C4-2B (cell line): Measurements from ENCODE around the gene SEMA4D.

Experiments
- ZFX ChIP-seq: fragments of 450-650 bp; IDR thresholded peaks from 2 replicates; pipeline ENCODE4 v1.6.1; 2017
- TF ChIP-seq, protein P1 (sequence below): fragments of 450-650 bp; conservative IDR thresholded peaks from 2 replicates; pipeline ENCODE4 v1.5.1; 2017; ENCODE audit warnings: mild to moderate bottlenecking

DNA sequence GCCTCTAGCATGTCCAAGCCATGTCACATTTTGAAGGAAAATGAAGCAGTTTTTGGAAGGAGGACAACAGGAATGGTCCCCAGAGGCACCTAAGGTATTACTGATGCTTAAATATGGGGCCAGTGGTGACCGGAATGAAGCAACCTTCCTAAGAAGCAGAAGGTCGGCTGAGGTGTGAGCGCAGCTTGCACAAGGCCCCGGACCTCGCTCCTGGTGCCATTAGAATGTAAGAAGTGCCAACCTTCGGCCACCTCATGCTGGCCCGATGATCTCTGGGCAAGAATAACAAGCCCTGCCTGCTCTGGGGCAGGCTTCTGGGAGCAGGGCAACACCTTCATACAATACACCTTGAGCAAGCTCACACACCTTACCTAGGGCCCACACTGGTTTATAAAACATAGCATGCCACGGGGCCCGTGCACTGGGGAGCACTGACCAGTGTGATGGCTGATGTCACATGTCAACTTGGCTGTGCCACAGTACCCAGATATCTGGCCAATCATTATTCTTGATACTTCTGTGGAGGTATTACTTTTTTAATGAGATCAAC is 21.9 kb downstream of the SEMA4D start:
- TF ChIP-seq, protein P1, sequence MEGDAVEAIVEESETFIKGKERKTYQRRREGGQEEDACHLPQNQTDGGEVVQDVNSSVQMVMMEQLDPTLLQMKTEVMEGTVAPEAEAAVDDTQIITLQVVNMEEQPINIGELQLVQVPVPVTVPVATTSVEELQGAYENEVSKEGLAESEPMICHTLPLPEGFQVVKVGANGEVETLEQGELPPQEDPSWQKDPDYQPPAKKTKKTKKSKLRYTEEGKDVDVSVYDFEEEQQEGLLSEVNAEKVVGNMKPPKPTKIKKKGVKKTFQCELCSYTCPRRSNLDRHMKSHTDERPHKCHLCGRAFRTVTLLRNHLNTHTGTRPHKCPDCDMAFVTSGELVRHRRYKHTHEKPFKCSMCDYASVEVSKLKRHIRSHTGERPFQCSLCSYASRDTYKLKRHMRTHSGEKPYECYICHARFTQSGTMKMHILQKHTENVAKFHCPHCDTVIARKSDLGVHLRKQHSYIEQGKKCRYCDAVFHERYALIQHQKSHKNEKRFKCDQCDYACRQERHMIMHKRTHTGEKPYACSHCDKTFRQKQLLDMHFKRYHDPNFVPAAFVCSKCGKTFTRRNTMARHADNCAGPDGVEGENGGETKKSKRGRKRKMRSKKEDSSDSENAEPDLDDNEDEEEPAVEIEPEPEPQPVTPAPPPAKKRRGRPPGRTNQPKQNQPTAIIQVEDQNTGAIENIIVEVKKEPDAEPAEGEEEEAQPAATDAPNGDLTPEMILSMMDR = no peak
- no peak for TF ChIP-seq ZFX
